ENCODE data around the gene GLCCI1. TPM values are rescaled to one million over a fixed set of nuclear protein-coding genes. Genes with fewer than 3 reads are reported as not detected.

The GLCCI1 gene
- total RNA-seq, 1 donor from 2014 or later, result 12.3 TPM

GRCh38 chr7:8117195-8117594 lies 148.6 kb downstream of the GLCCI1 start:
- no peak overlapping the region for H3K27ac Mint-ChIP-seq (ENCODE audit: unreplicated experiment)
- no peak for DNase-seq (ENCODE audit: extremely low spot score, unreplicated experiment)
- TF ChIP-seq, protein P1, sequence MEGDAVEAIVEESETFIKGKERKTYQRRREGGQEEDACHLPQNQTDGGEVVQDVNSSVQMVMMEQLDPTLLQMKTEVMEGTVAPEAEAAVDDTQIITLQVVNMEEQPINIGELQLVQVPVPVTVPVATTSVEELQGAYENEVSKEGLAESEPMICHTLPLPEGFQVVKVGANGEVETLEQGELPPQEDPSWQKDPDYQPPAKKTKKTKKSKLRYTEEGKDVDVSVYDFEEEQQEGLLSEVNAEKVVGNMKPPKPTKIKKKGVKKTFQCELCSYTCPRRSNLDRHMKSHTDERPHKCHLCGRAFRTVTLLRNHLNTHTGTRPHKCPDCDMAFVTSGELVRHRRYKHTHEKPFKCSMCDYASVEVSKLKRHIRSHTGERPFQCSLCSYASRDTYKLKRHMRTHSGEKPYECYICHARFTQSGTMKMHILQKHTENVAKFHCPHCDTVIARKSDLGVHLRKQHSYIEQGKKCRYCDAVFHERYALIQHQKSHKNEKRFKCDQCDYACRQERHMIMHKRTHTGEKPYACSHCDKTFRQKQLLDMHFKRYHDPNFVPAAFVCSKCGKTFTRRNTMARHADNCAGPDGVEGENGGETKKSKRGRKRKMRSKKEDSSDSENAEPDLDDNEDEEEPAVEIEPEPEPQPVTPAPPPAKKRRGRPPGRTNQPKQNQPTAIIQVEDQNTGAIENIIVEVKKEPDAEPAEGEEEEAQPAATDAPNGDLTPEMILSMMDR (IDR thresholded peaks at IDR 0.05), result no peak
- H3K4me3 Mint-ChIP-seq (ENCODE audit: unreplicated experiment), result no peak overlapping the region
- H3K9me3 Mint-ChIP-seq (ENCODE audit: unreplicated experiment), result no peaks in the 10 kb centered on the region
- H3K4me1 Mint-ChIP-seq (ENCODE audit: unreplicated experiment), result no peaks in the 10 kb centered on the region
- H3K27me3 Mint-ChIP-seq (ENCODE audit: unreplicated experiment), result no peaks in the 10 kb centered on the region
- H3K36me3 Mint-ChIP-seq (ENCODE audit: unreplicated experiment), result no peaks in the 10 kb centered on the region

DNA sequence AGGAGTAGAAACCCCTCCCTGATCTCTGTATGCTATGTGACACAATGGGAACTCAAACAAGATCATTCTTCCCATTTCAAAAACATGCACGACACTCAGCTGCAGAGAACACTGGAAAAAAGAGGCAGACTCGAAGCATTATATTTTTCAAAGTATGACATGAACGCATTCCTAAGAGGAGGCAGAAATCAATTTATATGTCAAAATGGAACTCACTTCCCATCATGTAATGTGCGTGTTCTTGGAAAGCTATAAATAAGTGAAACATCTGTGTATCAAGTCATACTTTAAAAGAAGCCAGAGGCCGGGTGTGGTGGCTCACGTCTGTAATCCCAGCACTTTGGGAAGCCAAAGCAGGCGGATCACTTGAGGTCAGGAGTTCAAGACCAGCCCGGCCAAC lies 150.7 kb downstream of the GLCCI1 start:
- Mint-ChIP-seq H3K27ac (ENCODE audit: unreplicated experiment) (no peak overlapping the region), H3K4me3 (ENCODE audit: unreplicated experiment) (no peak overlapping the region), H3K9me3 (ENCODE audit: unreplicated experiment) (no peaks in the 10 kb centered on the region), H3K4me1 (ENCODE audit: unreplicated experiment) (no peaks in the 10 kb centered on the region), H3K36me3 (ENCODE audit: unreplicated experiment) (no peaks in the 10 kb centered on the region), H3K27me3 (ENCODE audit: unreplicated experiment) (no peaks in the 10 kb centered on the region)
- TF ChIP-seq, protein P1 (IDR thresholded peaks at IDR 0.05), result no peak
- DNase-seq (ENCODE audit: extremely low spot score, unreplicated experiment), result no peak

DNA sequence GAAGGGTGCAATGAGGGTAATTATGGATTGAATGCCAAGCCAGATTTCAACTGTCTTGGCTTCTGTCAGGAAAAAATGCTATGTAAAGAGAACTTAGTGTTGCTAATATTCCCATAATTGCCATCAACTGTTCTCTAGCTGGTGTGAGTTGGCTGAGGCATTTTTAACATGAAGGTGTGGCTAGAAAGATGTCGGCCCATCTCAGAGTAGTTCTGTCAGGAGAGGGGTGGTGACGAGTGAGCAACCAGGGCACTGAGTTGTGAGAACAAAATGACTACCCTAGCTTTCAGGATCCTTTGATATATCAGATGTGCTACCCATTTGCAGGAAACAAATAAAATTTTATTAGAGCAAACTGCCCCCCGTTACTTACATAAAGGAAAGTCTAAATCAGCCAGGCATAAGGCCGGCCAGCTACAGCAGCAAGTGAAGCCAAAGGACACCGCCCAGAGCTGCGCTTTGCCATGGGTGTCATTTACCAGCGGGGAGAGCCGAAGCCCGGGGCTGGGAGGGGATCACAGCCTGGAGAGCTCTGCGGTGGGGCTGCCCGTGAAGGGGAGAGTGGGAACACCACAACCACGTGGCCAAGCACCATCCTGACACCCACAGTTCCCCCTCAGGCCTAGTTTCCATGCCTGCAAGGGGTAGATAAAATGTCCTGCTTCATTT lies 151.9 kb downstream of the GLCCI1 start:
- no peaks in the 10 kb centered on the region for H3K27me3 Mint-ChIP-seq (ENCODE audit: unreplicated experiment)
- H3K9me3 Mint-ChIP-seq (ENCODE audit: unreplicated experiment), result no peaks in the 10 kb centered on the region
- H3K4me3 Mint-ChIP-seq (ENCODE audit: unreplicated experiment), result no peak overlapping the region
- no peaks in the 10 kb centered on the region for H3K4me1 Mint-ChIP-seq (ENCODE audit: unreplicated experiment)
- H3K27ac Mint-ChIP-seq (ENCODE audit: unreplicated experiment), result no peak overlapping the region
- H3K36me3 Mint-ChIP-seq (ENCODE audit: unreplicated experiment), result no peaks in the 10 kb centered on the region
- DNase-seq (ENCODE audit: extremely low spot score, unreplicated experiment), result no peak
- TF ChIP-seq, protein P1 (IDR thresholded peaks at IDR 0.05), result no peak

DNA sequence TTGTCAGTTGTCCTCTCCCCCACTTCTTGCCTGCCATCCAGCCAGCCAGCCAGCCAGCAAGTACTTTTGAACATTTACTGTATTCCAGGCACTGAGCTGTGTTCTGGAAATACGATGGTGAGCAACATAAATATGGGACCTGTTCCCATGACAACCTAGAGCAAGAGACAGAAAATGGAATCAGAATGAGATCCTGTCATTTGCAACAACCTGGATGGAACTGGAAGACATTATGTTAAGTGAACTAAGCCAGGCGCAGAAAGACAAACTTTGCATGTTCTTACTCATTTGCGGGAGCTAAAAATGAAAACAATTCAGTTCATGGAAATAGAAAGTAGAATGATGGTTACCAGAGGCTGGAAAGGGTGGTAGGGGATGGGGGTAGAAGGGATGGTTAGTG lies 152.6 kb downstream of the GLCCI1 start:
- H3K4me1 Mint-ChIP-seq (ENCODE audit: unreplicated experiment), result no peaks in the 10 kb centered on the region
- no peaks in the 10 kb centered on the region for H3K36me3 Mint-ChIP-seq (ENCODE audit: unreplicated experiment)
- DNase-seq (ENCODE audit: extremely low spot score, unreplicated experiment), result no peak

DNA sequence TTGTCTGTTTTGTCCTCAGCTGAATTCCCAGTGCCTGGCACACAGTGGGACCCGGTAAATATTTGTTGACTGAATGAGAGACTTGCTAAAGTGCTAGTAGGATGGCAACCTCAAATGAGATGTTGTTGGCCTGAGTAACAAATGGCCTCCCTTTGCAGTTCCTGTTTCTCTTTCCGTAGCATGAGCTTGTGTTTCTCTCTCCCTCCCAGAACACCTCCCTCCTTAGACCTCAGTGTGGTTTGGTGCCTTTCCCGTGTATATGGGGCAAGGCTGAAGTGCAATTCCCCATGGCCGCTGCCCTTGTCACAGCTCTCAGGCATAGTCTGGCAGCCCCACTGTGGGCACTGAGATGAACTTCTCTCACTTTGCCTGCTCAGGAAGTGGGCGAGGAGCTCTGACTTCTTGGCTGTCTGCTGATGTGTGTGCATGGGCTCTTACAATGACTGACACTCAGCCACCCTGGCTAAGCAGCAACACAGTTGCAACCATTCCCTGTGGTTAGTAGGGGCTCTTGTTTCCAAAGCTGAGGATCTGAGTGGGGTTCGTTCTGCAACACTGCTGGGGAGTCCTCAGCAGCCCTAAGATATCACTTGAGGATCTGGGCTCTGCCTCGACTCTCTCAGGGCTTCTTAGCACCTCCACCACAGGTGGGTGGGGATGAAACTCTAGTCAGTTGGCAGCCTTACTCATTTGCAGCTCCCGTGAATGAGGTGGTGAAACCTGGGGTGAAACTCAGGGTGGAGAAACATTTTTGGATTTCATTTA lies 157.3 kb downstream of the GLCCI1 start:
- Mint-ChIP-seq H3K4me3 (ENCODE audit: unreplicated experiment) (no peak overlapping the region), H3K36me3 (ENCODE audit: unreplicated experiment) (no peaks in the 10 kb centered on the region), H3K27ac (ENCODE audit: unreplicated experiment) (peak overlapping the region; percentile 54), H3K4me1 (ENCODE audit: unreplicated experiment) (no peaks in the 10 kb centered on the region), H3K9me3 (ENCODE audit: unreplicated experiment) (no peaks in the 10 kb centered on the region), H3K27me3 (ENCODE audit: unreplicated experiment) (no peaks in the 10 kb centered on the region)
- DNase-seq (ENCODE audit: extremely low spot score, unreplicated experiment), result no peak
- TF ChIP-seq, protein P1 (IDR thresholded peaks at IDR 0.05), result no peak

More for the DNA sequence above, 152.6 kb downstream of the GLCCI1 start:
- no peak overlapping the region for H3K4me3 Mint-ChIP-seq (ENCODE audit: unreplicated experiment)
- no peak overlapping the region for H3K27ac Mint-ChIP-seq (ENCODE audit: unreplicated experiment)
- TF ChIP-seq, protein P1 (IDR thresholded peaks at IDR 0.05), result no peak
- H3K9me3 Mint-ChIP-seq (ENCODE audit: unreplicated experiment), result no peaks in the 10 kb centered on the region
- H3K27me3 Mint-ChIP-seq (ENCODE audit: unreplicated experiment), result no peaks in the 10 kb centered on the region

Data from osteocyte (in vitro differentiated cells).